D721Med (cell line): Measurements from ENCODE around the gene MBD3L1.

Experiments used
- DNase-seq: peaks from one replicate; pipeline ENCODE4 v3.0.0; 2011; ENCODE audit warnings: low spot score; ENCODE audit not compliant: insufficient read length
- FAIRE-seq: peaks from 2 replicates; lab custom pipeline; 2011; peaks lifted over from hg19 to GRCh38; lab: Jason Lieb, UNC
- TF ChIP-seq, protein P1 (sequence below): IDR thresholded peaks from 2 replicates; pipeline ENCODE4 v1.5.1; 2012; ENCODE audit warnings: mild to moderate bottlenecking, control low read depth; ENCODE audit not compliant: insufficient read depth; ENCODE audit errors: missing control alignments

Gene MBD3L1

DNA sequence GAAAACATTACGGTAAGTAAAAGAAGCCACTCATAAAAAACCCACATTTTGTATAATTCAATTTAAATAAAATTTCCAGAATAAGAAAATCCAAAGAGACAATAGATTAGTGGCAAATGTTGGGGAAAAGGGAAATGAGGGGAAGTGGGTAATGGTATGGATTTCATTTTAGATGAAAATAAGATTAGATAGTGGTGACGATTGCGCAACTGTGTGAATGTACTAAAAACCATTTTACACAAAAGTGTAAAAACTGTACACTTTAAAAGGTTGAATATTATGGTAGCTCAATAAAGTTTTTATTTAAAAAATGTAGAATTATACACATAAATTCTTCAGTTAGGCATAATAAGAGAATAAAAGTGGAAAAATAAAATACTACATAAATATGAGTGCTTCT is 3.7 kb downstream of the MBD3L1 start:
- FAIRE-seq (no peak), DNase-seq (no peak)
- TF ChIP-seq, protein P1, sequence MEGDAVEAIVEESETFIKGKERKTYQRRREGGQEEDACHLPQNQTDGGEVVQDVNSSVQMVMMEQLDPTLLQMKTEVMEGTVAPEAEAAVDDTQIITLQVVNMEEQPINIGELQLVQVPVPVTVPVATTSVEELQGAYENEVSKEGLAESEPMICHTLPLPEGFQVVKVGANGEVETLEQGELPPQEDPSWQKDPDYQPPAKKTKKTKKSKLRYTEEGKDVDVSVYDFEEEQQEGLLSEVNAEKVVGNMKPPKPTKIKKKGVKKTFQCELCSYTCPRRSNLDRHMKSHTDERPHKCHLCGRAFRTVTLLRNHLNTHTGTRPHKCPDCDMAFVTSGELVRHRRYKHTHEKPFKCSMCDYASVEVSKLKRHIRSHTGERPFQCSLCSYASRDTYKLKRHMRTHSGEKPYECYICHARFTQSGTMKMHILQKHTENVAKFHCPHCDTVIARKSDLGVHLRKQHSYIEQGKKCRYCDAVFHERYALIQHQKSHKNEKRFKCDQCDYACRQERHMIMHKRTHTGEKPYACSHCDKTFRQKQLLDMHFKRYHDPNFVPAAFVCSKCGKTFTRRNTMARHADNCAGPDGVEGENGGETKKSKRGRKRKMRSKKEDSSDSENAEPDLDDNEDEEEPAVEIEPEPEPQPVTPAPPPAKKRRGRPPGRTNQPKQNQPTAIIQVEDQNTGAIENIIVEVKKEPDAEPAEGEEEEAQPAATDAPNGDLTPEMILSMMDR = no peak

DNA sequence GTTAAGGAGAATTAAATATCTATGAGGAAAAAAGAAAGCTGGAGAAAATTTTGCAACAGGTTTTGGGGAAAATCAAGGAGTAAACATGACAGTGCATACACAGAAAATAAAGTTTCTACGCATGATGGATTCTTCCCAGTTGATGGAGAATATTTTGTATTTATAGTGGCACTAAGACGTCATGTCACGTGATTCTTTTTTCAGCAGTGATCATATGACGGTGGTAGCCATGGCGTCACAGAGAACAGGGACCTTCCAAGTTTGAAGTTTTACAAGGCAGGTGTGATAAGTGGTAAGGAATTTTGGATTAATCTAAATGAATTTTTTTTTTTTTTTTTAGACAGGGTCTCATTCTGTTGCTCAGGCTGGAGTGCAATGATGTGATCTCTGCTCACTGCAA is 8.5 kb downstream of the MBD3L1 start:
- DNase-seq (no peak), FAIRE-seq (no peak)
- TF ChIP-seq, protein P1 = no peak

DNA sequence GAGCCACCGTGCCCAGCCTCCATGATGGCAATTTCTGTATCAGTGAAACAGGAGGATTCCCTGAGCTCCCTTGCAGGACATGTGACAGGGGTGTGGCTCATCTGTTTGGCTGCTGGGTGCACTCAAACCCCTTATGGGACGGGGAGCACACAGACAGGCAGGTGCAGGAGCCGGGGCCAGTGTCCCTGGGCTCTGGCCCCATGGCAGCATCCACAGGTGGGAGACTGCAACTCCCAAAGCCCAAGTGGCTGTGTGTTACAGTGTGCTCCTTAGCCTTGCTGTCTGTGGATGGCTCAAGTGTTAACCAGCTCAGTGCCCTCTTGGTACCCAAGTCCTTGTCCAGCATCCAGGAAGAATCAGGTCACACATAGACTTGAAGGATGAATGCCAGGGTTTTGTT is 14.6 kb downstream of the MBD3L1 start:
- DNase-seq (no peak), FAIRE-seq (no peak)
- TF ChIP-seq, protein P1 = no peak

DNA sequence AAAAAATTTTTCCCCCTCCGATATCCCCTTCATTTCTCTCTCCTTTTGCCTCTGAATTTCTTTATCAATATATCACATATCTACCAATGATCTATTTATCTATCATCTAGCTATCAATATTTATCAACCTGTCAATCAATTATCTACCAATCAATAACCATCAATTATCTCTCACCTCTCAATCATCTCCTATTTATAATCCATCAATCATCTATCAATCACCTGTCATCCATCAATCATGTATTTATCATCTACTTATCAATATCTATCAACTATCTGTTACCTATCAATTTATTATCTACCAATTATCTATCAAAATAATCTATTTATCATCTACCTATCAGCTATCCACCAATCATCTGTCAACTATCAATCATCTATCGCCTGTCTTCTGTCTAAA is 17.1 kb downstream of the MBD3L1 start:
- no peak for DNase-seq
- no peak for FAIRE-seq
- TF ChIP-seq, protein P1 = no peak

DNA sequence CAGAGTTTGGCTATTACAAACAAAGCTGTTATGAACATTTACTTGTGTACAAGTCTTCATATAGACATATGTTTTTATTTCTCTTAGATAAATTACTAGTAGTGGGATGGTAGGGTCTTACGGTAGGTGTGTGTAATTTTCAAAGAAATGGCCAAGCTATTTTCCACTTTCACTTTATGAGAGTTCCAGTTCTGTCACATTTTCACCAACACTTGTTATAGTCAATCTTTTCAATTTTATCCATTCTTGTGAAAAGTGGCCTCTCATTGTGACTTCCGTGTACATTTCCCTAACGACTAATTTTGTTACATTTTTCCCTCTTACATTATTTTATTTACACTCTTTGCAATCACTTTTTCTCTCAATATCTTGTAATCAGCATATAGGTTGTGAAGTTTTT is 18.3 kb downstream of the MBD3L1 start:
- FAIRE-seq = no peak
- TF ChIP-seq, protein P1 = no peak

DNA sequence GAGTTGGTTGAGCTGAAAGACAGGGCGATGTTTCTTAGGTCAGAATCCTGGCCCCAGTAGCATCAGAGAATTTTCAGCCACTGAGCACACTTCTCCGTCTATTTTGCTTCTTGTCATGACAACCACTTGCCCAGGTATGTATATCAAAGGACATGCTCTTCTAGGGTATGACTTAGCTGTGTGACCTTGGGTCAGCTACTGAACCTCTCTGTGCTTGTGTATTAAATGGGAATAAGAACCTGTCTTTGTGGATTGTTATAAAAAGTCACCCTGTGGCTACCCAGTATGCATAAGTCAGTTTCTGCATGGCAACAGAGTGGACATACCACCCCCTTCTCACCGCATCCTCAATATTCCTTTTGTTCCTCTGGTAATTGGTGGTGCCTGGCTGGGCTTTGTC is 26.1 kb downstream of the MBD3L1 start:
- FAIRE-seq = no peak
- no peak for DNase-seq
- TF ChIP-seq, protein P1 = no peak

More for the DNA sequence above, 18.3 kb downstream of the MBD3L1 start:
- DNase-seq = no peak

DNA sequence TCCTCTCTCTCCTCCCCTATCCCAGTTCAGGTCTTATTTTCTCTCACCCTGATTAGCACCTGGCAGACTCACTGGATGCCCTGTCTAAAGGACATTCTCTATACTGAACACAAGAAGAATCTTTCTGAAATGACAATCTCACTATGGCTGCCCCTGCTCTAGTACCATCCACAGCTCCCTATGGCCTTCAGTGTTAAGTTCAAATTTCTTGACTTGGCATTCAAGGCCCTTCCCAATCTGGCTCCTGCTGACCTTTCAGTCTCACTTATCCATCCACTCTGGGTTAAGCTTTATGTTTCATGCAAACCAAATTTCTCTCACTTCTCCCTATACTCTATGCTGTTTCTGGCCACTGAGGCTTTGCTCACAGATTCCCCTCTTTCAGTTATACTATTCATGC is 34.2 kb downstream of the MBD3L1 start:
- DNase-seq (no peak), FAIRE-seq (no peak)
- TF ChIP-seq, protein P1 = no peak
